Liver (tissue), 3 donors: ENCODE data around the gene KCNG3.

ENCODE experiments used
- FOXA1 ChIP-seq: IDR thresholded peaks from 2 replicates; pipeline ENCODE4 v1.6.1; 2016; ENCODE audit warnings: antibody characterized with exemption
- FOXA2 ChIP-seq: IDR thresholded peaks from 2 replicates; pipeline ENCODE4 v1.6.1; 2016; ENCODE audit warnings: antibody characterized with exemption
- HNF4G ChIP-seq: IDR thresholded peaks from 2 replicates; pipeline ENCODE4 v1.6.1; 2016; ENCODE audit warnings: antibody characterized with exemption
- REST ChIP-seq: IDR thresholded peaks from 2 replicates; pipeline ENCODE4 v1.6.1; 2016; ENCODE audit warnings: antibody characterized with exemption, mild to moderate bottlenecking
- SP1 ChIP-seq: IDR thresholded peaks from 2 replicates; pipeline ENCODE4 v1.6.1; 2018; ENCODE audit warnings: antibody characterized with exemption, mild to moderate bottlenecking
- TAF1 ChIP-seq: conservative IDR thresholded peaks from 2 replicates; pipeline ENCODE4 v1.6.1; 2016; ENCODE audit warnings: antibody characterized with exemption, mild to moderate bottlenecking
- YY1 ChIP-seq: IDR thresholded peaks from 2 replicates; pipeline ENCODE4 v1.6.1; 2016; ENCODE audit warnings: antibody characterized with exemption, mild to moderate bottlenecking
- TF ChIP-seq, protein P1 (sequence below): IDR thresholded peaks from 2 replicates; pipeline ENCODE4 v1.6.1; 2016; ENCODE audit warnings: antibody characterized with exemption
- TF ChIP-seq, protein P2 (sequence below): fragments of 150-350 bp; IDR thresholded peaks from 2 replicates; pipeline ENCODE4 v1.5.1; 2017; ENCODE audit warnings: improper control_type of control experiment, low read depth, low read length; ENCODE audit not compliant: missing input control
- TF ChIP-seq, protein P3 (sequence below): IDR thresholded peaks from 2 replicates; pipeline ENCODE4 v1.6.1; 2016; ENCODE audit warnings: antibody characterized with exemption
- donor health status: healthy.
- donor health status: healthy.

DNA sequence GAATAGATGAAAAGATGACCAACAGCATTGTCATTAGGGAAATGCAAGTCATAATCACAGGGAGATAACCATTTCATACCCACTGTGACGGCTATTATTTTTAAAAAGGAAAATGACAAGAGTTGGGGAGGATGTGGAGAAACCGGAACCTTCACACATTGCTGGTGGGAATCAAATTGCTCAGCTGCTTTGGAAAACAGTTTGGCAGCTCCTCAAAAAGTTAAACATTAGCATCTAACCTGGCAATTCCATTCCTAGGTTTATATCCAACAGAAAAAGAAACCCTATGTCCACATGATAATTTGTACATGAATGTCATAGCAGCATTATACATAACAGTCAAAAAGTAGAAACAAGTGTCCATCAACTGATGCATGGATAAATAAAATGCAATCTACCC is 58.2 kb downstream of the KCNG3 start:
- TF ChIP-seq, protein P1, sequence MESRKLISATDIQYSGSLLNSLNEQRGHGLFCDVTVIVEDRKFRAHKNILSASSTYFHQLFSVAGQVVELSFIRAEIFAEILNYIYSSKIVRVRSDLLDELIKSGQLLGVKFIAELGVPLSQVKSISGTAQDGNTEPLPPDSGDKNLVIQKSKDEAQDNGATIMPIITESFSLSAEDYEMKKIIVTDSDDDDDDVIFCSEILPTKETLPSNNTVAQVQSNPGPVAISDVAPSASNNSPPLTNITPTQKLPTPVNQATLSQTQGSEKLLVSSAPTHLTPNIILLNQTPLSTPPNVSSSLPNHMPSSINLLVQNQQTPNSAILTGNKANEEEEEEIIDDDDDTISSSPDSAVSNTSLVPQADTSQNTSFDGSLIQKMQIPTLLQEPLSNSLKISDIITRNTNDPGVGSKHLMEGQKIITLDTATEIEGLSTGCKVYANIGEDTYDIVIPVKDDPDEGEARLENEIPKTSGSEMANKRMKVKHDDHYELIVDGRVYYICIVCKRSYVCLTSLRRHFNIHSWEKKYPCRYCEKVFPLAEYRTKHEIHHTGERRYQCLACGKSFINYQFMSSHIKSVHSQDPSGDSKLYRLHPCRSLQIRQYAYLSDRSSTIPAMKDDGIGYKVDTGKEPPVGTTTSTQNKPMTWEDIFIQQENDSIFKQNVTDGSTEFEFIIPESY = no peak
- TF ChIP-seq YY1 (no peak), REST (no peak), HNF4G (no peak), TAF1 (no peak), SP1 (no peak), FOXA2 (no peak), FOXA1 (no peak)
- TF ChIP-seq, protein P2, sequence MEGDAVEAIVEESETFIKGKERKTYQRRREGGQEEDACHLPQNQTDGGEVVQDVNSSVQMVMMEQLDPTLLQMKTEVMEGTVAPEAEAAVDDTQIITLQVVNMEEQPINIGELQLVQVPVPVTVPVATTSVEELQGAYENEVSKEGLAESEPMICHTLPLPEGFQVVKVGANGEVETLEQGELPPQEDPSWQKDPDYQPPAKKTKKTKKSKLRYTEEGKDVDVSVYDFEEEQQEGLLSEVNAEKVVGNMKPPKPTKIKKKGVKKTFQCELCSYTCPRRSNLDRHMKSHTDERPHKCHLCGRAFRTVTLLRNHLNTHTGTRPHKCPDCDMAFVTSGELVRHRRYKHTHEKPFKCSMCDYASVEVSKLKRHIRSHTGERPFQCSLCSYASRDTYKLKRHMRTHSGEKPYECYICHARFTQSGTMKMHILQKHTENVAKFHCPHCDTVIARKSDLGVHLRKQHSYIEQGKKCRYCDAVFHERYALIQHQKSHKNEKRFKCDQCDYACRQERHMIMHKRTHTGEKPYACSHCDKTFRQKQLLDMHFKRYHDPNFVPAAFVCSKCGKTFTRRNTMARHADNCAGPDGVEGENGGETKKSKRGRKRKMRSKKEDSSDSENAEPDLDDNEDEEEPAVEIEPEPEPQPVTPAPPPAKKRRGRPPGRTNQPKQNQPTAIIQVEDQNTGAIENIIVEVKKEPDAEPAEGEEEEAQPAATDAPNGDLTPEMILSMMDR = no peak
- TF ChIP-seq, protein P3, sequence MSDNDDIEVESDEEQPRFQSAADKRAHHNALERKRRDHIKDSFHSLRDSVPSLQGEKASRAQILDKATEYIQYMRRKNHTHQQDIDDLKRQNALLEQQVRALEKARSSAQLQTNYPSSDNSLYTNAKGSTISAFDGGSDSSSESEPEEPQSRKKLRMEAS = no peak
